HG03575 (cell line): ENCODE data around the gene ZNG1C.
"Not testable (repeated sequence)": the region's sequence is repeated elsewhere in the genome, so short reads cannot be mapped to it uniquely, and the experiment has no call there.

Experiments
- ATAC-seq: cut with Tn5 transposase; IDR thresholded peaks from one replicate; pipeline ENCODE4 v1.9.1; 2021; ENCODE audit not compliant: unreplicated experiment, insufficient number of reproducible peaks, low FRiP score; ENCODE audit errors: extremely low read depth

The ZNG1C gene

GRCh38 chr9:68241683-68242082, at the start of gene ZNG1C:
TSS of gene ZNG1C (plus strand) at chr9:68241983. CDS start at chr9:68242032, 49 bp downstream.
- not testable (repeated sequence) for ATAC-seq

GRCh38 chr9:68242437-68242836, 654 bp downstream of the ZNG1C start:
- not testable (repeated sequence) for ATAC-seq

DNA sequence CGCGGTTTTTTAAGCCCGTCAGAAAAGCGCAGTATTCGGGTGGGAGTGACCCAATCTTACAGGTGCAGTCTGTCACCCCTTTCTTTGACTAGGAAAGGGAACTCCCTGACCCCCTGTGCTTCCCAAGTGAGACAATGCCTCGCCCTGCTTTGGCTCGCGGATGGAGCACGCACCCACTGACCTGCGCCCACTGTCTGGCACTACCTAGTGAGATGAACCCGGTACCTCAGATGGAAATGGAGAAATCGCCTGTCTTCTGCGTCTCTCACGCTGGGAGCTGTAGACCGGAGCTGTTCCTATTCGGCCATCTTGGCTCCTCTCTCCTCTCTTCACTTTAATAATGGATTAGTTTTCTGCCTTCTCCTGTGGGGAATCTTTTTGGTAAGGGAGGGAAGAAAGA, 39.3 kb downstream of the ZNG1C start:
- not testable (repeated sequence) for ATAC-seq

DNA sequence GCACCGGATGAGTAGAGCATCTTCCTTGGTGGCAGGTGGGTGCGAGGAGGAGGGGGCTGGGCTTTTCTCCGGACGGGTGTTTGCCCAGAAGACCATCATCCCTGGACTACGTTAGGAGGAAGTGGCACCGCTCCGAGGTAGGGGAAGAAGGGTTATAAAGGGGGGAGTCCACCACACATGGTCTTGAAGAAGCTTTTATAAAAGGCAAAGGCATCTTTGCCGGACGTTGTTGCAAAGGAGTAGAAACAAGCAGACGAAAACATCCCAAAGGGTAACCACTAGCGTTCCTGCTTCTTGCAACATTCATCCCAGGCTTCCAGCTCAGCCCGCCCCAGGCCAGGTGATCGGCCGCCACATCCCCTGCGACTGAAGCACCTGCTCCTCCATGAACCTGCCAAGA, 60.8 kb downstream of the ZNG1C start, which contains the start of gene FOXD4L3:
Gene FOXD4L3, plus strand, starts transcription at position 301 of the 400 bp plus-strand sequence. Its CDS starts 85 bp downstream, at position 386.
- not testable (repeated sequence) for ATAC-seq

GRCh38 chr9:68303771-68304170, 62.0 kb downstream of the ZNG1C start:
- not testable (repeated sequence) for ATAC-seq

DNA sequence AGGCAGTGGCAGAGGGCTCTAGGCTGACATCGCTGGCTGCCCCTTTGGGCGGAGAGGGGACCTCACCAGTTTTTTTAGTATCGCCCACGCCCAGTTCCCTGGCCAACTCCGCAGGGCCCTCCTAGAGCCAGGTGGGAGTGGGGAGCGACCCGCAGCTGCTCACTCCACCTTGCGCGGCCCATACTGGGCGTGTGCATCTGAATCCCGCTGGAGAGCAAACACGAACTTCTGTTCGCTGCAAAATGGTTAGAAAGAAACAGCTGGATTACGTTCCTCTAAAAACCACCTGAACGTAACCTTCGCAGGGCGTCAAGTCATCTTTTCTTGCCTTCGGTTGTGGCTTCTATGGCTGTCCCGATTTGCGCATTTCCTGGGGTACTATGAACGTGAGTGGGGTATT, 62.4 kb downstream of the ZNG1C start:
- not testable (repeated sequence) for ATAC-seq

DNA sequence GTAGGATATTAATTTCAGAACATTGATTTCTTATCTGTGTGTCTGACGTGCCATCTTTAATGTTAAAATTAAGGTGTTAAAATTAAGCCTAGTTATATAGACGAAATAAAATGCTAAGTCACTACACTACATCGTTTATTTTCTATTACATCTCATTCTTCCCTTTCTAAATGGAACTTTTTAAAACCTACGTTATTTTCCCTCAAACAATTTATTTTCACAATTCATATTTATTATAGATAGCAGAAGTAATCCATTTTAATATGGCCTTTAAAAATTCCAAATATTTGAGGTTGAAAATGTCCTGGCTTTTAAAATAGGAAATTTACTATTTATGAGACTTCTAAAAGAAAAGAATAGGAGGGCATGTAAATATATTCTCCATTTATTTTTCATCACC, 63.0 kb downstream of the ZNG1C start:
- ATAC-seq = not testable (repeated sequence)

DNA sequence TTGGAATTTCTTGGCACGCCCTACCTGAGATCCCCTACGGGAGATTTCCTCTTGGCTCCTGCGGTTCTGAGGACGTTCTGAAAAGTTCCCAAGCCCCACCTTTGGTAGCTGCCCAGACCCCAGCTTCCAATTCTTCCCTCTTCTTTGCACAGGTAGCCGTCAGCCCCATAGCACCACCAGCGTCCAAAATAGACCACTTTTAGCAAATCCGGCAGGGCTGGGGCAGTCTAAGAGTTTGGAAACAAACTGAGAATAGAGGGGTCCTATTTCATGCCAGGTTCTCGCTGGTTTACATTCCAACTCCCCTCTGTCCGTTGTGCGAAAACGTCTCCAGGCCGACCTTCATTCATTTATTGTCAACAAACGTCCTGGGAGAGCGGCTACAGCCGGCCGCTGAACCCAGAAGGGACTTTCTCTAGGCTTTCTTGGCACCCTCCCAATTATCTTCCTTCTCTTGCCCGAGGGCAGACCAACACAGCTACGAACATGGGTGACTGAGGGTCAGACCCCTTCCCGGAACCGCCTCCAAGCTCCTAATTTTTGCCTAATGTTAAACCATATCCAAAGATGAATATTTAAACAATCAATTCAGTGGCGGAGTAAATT, 64.0 kb downstream of the ZNG1C start:
- ATAC-seq = not testable (repeated sequence)

DNA sequence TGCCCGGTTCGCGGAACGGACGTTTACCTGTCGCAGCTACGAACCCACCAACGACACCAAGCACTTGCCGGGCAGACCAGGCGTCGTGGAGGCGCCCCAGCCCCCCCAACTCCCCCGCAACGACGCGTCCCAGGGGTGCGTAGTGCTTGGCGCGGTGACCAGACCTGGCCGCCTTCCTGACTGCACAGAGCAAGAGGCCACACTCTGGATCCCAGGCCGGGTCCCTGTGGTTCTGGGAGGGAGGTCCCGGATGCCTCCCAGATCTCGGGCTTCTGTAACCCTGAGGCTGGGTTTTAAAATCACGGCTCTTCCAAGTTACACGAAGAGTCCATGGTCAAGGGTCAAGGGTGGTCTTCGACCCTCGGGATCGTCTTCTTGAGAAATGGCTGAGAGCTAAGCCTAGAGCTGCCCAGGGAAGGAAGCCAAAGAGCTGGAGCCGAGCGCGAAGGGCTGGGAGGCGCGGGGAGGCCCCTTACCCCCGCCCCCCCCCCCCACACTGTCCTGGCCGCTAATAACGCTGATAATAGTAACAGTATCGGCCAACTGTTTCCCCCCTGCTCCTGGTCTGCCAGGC, 64.7 kb downstream of the ZNG1C start:
- ATAC-seq = not testable (repeated sequence)

DNA sequence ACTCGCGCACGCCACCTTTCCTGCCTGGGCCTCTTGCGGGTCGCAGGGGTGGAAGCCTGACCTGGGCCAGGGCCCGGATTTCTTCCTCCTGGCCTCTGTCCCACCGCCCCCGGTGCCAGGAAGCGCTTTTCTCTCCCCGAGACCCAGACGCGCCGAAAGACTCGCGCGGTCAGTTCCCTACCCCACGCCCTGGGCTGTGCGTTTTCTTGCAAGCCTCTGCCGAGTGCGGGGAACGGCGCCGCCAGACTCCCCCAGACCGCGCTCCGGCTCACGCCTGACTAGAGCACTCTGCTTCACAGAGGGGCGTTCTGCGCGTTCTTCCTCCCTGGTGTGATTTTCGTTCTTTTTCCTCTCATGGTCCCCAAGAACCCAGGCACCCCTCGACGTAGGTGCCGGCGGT, 65.3 kb downstream of the ZNG1C start:
- ATAC-seq = not testable (repeated sequence)

- not testable (repeated sequence) for ATAC-seq
Measured at GRCh38 chr9:68307654-68308053, 65.9 kb downstream of the ZNG1C start.

DNA sequence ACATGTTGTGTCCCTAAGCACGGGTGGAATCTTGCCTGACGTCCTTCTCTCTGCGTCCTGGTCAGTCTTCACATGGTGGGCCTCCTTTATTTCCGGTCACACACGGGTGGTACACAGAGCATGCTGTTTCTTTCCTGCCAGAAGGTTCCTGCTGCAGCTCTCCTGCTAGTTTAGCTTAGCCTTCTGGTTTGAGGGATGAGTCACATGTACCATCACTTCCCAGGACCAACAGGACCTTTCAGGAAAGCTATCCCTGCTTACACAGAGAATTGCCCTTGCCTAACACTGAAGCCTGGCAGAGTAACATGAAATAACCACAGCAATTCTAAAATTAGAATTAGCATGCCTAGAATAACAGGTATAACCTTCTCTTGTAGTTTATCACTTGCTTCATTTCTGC, 69.4 kb downstream of the ZNG1C start:
- ATAC-seq = not testable (repeated sequence)

GRCh38 chr9:68318209-68318608, 76.4 kb downstream of the ZNG1C start:
- not testable (repeated sequence) for ATAC-seq

GRCh38 chr9:68323749-68324148, 82.0 kb downstream of the ZNG1C start:
- not testable (repeated sequence) for ATAC-seq

GRCh38 chr9:68324518-68324917, 82.7 kb downstream of the ZNG1C start:
- ATAC-seq = not testable (repeated sequence)

- ATAC-seq = not testable (repeated sequence)
Measured at GRCh38 chr9:68329106-68329505, 87.3 kb downstream of the ZNG1C start.

- not testable (repeated sequence) for ATAC-seq
Measured at GRCh38 chr9:68330531-68331173, 88.9 kb downstream of the ZNG1C start.

GRCh38 chr9:68332122-68332521, 90.3 kb downstream of the ZNG1C start:
- ATAC-seq = not testable (repeated sequence)

DNA sequence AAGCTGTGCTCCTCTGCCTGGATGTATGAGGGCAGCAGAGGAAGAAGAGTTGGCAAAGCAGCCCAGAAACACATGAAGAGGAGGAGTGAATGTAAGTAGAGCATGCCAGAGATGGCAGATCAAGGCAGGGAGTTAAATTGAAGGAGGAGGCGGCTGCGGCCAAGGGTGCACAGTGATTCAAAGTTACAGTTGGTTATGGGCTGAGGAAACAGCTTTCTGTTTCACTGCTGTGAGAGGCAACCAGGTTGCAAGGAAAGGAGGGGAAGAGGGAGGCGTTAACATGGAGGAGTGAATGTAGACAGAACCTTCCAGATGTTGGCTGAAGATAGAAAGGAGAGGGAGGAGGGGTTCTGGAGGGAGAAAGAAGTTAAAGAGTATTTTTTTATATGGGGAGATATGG, 94.2 kb downstream of the ZNG1C start:
- ATAC-seq = not testable (repeated sequence)
